DLD1 (cell line): ENCODE measurements around the gene CD36.

Experiments
- in situ Hi-C: cut with HindIII; loops from 2 replicates; pipeline ENCODE4 v1.10.0; 2017; ENCODE audit warnings: low sequenced_read_pairs

Gene CD36

GRCh38 chr7:80623503-80624252 is 14.8 kb upstream of the CD36 start:
- in situ Hi-C loops = no loop called here

GRCh38 chr7:80624763-80625162 is 13.7 kb upstream of the CD36 start:
- in situ Hi-C loops = no loop called here

GRCh38 chr7:80629023-80629422 is 9.4 kb upstream of the CD36 start:
- in situ Hi-C loops = no loop called here

GRCh38 chr7:80630608-80631405 is 7.6 kb upstream of the CD36 start:
- in situ Hi-C loops = no loop called here

GRCh38 chr7:80631421-80631820 is 7.0 kb upstream of the CD36 start:
- in situ Hi-C loops = no loop called here

GRCh38 chr7:80632139-80632538 is 6.3 kb upstream of the CD36 start:
- in situ Hi-C loops = no loop called here

- in situ Hi-C loops = no loop called here
These were observed 5.6 kb upstream of the CD36 start for GRCh38 chr7:80632819-80633218.

GRCh38 chr7:80634505-80634904 is 3.9 kb upstream of the CD36 start:
- in situ Hi-C loops = no loop called here

GRCh38 chr7:80635533-80635932 is 2.9 kb upstream of the CD36 start:
- in situ Hi-C loops = no loop called here

GRCh38 chr7:80635998-80636397 is 2.4 kb upstream of the CD36 start:
- in situ Hi-C loops = no loop called here

GRCh38 chr7:80636709-80637108 is 1.7 kb upstream of the CD36 start:
- in situ Hi-C loops = no loop called here

- in situ Hi-C loops = no loop called here
These were observed 988 bp upstream of the CD36 start for GRCh38 chr7:80637454-80637853.

GRCh38 chr7:80639011-80639410 is 569 bp downstream of the CD36 start:
- in situ Hi-C loops = no loop called here

GRCh38 chr7:80640846-80641245 is 2.4 kb downstream of the CD36 start:
- in situ Hi-C loops = no loop called here

- in situ Hi-C loops = no loop called here
These were observed 3.1 kb downstream of the CD36 start for GRCh38 chr7:80641548-80641947.

- in situ Hi-C loops = no loop called here
These were observed 4.4 kb downstream of the CD36 start for GRCh38 chr7:80642871-80643270.

- in situ Hi-C loops = no loop called here
These were observed 5.0 kb downstream of the CD36 start for GRCh38 chr7:80643336-80643915.

- in situ Hi-C loops = no loop called here
These were observed 5.6 kb downstream of the CD36 start for GRCh38 chr7:80644054-80644453.

- in situ Hi-C loops = no loop called here
These were observed 7.8 kb downstream of the CD36 start for GRCh38 chr7:80646083-80646865.

- in situ Hi-C loops = no loop called here
These were observed 9.0 kb downstream of the CD36 start for GRCh38 chr7:80647436-80647835.

GRCh38 chr7:80648031-80648600 is 9.7 kb downstream of the CD36 start:
- in situ Hi-C loops = no loop called here
